Measurements from ENCODE around the gene SUCO. TPM values are rescaled to one million over a fixed set of nuclear protein-coding genes. Genes with fewer than 3 reads are reported as not detected.
A peak's percentile ranks its signal among the peaks of the same experiment; 100 is the strongest.

SUCO gene
- total and polyA plus RNA-seq, 8 donors, result 30.3 to 73.7 (median 63.5) TPM

DNA sequence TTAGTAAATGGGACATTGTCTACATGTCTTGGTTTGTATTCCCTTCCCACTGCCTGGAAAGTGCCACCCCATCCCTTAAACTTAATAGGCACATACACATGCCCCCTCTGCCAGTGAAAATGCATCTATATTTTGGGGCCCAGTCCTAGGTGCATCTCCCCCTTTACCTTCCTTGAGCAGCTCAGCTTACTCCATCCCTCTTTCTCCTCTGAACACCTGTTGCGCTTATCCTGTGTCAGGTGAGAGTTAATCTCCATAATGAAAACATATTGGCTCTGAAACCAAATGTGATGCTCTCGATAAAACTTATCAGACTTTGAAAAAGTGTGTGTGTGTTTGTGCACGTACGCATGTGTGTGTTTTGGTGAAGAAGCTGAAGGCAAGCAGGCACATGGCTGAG lies 15.4 kb upstream of the SUCO start:
- intact Hi-C loops (cut with DNase I), result no loop called here
- H3K9me3 ChIP-seq, result no peaks in the 10 kb centered on the region
- ATAC-seq (no peak), DNase-seq (no peak)
- no peaks in the 10 kb centered on the region for H3K36me3 ChIP-seq
- TF ChIP-seq, protein P1, sequence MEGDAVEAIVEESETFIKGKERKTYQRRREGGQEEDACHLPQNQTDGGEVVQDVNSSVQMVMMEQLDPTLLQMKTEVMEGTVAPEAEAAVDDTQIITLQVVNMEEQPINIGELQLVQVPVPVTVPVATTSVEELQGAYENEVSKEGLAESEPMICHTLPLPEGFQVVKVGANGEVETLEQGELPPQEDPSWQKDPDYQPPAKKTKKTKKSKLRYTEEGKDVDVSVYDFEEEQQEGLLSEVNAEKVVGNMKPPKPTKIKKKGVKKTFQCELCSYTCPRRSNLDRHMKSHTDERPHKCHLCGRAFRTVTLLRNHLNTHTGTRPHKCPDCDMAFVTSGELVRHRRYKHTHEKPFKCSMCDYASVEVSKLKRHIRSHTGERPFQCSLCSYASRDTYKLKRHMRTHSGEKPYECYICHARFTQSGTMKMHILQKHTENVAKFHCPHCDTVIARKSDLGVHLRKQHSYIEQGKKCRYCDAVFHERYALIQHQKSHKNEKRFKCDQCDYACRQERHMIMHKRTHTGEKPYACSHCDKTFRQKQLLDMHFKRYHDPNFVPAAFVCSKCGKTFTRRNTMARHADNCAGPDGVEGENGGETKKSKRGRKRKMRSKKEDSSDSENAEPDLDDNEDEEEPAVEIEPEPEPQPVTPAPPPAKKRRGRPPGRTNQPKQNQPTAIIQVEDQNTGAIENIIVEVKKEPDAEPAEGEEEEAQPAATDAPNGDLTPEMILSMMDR (IDR thresholded peaks at IDR 0.05), result no peak
- H3K4me1 ChIP-seq, result peaks cover 0 to 10% of the 10 kb centered on the region in 2 donors
- H3K27me3 ChIP-seq, result no peaks in the 10 kb centered on the region
- H3K4me3 ChIP-seq, result no peak overlapping the region
- H3K27ac ChIP-seq, result no peak overlapping the region

GRCh38 chr1:172529304-172529703 lies 3.6 kb upstream of the SUCO start:
- intact Hi-C loops (cut with DNase I), result no loop called here

GRCh38 chr1:172530000-172530399 lies 3.0 kb upstream of the SUCO start:
- TF ChIP-seq, protein P1 (IDR thresholded peaks at IDR 0.05), result no peak
- H3K4me3 ChIP-seq, result no peak overlapping the region
- H3K27me3 ChIP-seq, result no peaks in the 10 kb centered on the region
- no peak for ATAC-seq
- no peak for DNase-seq
- intact Hi-C loops (cut with DNase I), result no loop called here
- no peak overlapping the region for H3K27ac ChIP-seq
- no peaks in the 10 kb centered on the region for H3K9me3 ChIP-seq
- H3K36me3 ChIP-seq, result no peaks in the 10 kb centered on the region
- peaks cover 4 to 17% of the 10 kb centered on the region in 2 donors for H3K4me1 ChIP-seq

More at GRCh38 chr1:172529304-172529703, 3.6 kb upstream of the SUCO start:
- DNase-seq (no peak), ATAC-seq (no peak)
- H3K36me3 ChIP-seq, result no peaks in the 10 kb centered on the region
- H3K27ac ChIP-seq, result no peak overlapping the region
- no peak overlapping the region for H3K4me3 ChIP-seq
- no peaks in the 10 kb centered on the region for H3K27me3 ChIP-seq
- TF ChIP-seq, protein P1 (IDR thresholded peaks at IDR 0.05), result no peak
- peaks cover 2 to 10% of the 10 kb centered on the region in 2 donors for H3K4me1 ChIP-seq
- H3K9me3 ChIP-seq, result no peaks in the 10 kb centered on the region

- Histone ChIP-seq H3K4me1 (peaks cover 4 to 33% of the 10 kb centered on the region in 2 donors), H3K27ac (peak overlapping the region; percentile 95 to 98), H3K4me3 (peak overlapping the region; percentile 59 to 74), H3K27me3 (no peaks in the 10 kb centered on the region), H3K9me3 (no peaks in the 10 kb centered on the region), H3K36me3 (no peaks in the 10 kb centered on the region)
- TF ChIP-seq, protein P1 (IDR thresholded peaks at IDR 0.05), result no peak
- peak in 1 of 4 donors; percentile 74 for DNase-seq
- intact Hi-C loops (cut with DNase I), result no loop called here
- ATAC-seq, result no peak
Observed at GRCh38 chr1:172531412-172532182, 1.4 kb upstream of the SUCO start.

DNA sequence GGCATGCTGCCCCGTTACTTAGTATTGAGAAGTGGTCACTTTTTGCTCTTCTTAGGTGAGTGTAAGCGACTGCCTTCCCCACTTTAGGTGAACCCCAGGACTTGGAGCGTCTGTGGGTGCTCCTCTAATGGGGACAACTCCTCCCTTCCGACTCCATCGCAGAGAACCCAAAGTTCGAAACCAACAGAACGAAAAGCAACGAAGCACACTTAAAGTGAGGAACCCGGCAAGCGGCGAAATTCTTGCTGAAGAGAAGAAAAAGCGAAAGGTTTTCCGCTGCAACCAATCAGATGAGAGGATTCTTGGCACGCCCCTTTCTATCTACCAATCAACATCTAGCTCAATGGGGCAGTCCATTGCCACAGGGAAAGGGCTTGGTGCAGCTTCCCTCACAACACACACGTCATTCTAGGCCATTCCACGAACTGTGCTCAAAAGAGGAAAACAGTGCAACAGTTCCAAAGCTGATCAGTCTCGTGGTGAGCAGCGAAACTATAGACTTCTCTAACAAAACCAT lies 709 bp upstream of the SUCO start:
- peaks cover 4 to 35% of the 10 kb centered on the region in 2 donors for H3K4me1 ChIP-seq
- no peaks in the 10 kb centered on the region for H3K9me3 ChIP-seq
- ATAC-seq (peak; percentile 83), DNase-seq (peak; percentile 48 to 99 (median 93))
- no peaks in the 10 kb centered on the region for H3K27me3 ChIP-seq
- intact Hi-C loops (cut with DNase I), result no loop called here
- H3K4me3 ChIP-seq, result peak overlapping the region; percentile 59 to 74
- TF ChIP-seq, protein P1 (IDR thresholded peaks at IDR 0.05), result no peak
- no peaks in the 10 kb centered on the region for H3K36me3 ChIP-seq
- peak overlapping the region; percentile 95 to 98 for H3K27ac ChIP-seq

All from left lung (tissue), 10 donors.